ENCODE results near the gene KAZN.

KAZN gene

DNA sequence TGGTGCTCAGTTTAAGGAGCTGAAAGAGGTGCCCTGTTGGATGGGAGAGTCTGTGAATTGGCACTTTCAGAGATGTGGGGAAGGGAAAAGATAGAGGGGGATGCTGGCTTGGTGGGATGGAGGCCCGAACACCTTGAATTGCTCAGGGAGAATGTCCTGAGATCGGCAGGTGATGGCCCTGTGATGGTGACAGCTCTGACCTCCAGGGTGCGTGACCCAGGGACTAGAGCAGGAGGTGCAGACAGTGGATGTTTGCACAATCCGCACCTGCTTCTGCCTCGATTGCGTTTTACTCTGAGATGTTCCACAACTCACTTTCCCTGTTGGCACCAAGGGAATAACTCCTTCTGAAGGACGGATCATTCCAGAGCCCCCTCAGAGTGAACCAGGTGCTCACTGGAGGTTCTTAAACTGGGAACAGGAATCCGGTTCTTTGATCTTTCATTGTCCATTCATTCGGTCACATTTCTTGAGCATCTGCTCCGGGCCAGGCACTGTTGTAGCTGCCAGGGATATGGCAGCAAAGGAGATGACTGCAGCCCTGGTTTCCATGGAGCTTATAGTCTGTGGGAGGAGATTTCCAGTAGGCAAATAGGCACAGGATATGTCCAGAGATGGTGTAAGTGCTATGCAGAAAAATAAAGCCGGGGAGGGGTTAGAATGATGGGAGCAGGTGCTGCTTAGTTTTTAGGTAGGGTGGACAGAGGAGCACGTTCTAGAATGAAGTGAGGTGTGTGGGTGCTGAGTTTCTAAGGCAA is 328.5 kb downstream of the KAZN start:
- no peak for DNase-seq (ENCODE audit: low read depth)
- TF ChIP-seq CTCF (IDR thresholded peaks at IDR 0.05; ENCODE audit: low read depth, low read length, missing control alignments): no peak
- in situ Hi-C loops (cut with HindIII; ENCODE audit: low sequenced_read_pairs): no loop called here
- H3K4me3 ChIP-seq (ENCODE audit: low read depth, low read length): no peak overlapping the region

GRCh38 chr1:14928412-14928811 is 329.9 kb downstream of the KAZN start:
- TF ChIP-seq CTCF (IDR thresholded peaks at IDR 0.05; ENCODE audit: low read depth, low read length, missing control alignments): no peak
- in situ Hi-C loops (cut with HindIII; ENCODE audit: low sequenced_read_pairs): no loop called here
- H3K4me3 ChIP-seq (ENCODE audit: low read depth, low read length): no peak overlapping the region
- DNase-seq (ENCODE audit: low read depth): no peak

- DNase-seq (ENCODE audit: low read depth): peak; percentile 11
- TF ChIP-seq CTCF (IDR thresholded peaks at IDR 0.05; ENCODE audit: low read depth, low read length, missing control alignments): no peak
- no peak overlapping the region for H3K4me3 ChIP-seq (ENCODE audit: low read depth, low read length)
- in situ Hi-C loops (cut with HindIII; ENCODE audit: low sequenced_read_pairs): no loop called here
Observed at GRCh38 chr1:14928886-14929546, 330.5 kb downstream of the KAZN start.

DNA sequence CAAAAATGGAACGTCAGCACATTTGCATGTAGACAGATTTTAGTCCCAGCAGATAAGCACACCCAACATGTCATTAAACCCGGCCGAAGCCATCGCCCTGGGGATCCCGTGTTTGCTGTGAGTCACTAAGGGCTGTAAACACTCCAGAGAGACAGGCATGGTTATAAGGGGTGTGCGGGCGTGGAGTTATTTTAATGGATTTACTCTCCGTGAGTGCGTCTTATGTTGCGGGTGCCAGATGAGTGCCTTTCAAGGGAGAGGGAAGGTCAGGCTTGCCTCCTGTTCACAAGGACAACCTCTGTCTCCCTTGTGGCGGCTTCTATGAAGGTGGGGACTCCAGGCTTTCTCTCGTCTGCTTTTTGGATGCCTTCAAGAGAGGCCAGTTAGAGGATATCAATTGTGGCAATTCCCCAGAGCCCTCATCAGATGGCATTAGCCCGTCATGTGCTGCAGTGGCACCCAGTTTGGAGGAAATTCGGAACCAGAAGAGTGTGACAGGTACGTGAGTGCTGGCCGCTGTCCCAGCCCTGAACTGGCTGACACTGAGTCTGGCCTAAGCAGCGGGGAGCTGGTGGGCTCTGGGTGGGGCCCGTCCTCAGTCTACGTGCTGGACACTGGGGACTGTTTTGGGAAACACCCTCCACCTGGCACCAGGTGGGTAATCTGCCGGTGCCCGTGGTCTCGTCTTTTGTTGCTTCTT is 331.2 kb downstream of the KAZN start:
- in situ Hi-C loops (cut with HindIII; ENCODE audit: low sequenced_read_pairs): no loop called here

DNA sequence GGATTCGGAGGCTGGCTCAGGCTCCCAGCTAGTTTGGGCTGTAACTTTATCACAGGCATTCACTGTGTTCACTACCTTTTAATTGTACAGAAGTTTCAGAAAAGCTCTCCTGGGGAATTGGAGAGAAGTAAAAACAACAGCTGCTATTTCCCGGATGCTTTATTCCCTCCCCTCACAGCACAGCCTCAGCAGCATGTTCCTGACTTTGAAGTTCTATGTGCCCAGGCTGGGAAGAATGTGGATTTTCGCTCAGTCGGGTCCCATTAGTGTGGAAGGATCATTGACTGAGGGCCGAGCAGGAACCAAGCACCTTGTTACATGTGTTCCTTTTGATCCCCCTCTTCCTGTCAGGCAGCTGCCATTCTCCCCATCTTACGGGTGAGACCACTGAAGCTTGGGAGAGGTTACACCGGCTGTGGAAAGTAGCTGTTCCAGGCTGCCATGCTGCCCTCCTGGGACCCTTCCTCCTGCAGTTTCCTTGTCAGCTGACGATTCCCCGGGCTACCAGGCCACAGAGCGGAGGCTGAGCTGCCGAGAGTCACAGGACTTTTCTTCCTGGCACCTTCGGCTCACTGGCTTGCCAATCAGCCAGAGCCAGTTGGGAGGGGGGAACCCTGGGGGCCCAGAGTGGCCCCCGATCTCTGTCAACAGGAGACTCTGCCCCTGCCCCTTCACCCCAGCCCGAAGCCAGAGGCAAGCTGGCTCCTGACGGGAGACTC is 331.9 kb downstream of the KAZN start:
- no peak for TF ChIP-seq CTCF (IDR thresholded peaks at IDR 0.05; ENCODE audit: low read depth, low read length, missing control alignments)
- no peak for DNase-seq (ENCODE audit: low read depth)
- no peak overlapping the region for H3K4me3 ChIP-seq (ENCODE audit: low read depth, low read length)
- in situ Hi-C loops (cut with HindIII; ENCODE audit: low sequenced_read_pairs): no loop called here

More for the DNA sequence above, 331.2 kb downstream of the KAZN start:
- no peak overlapping the region for H3K4me3 ChIP-seq (ENCODE audit: low read depth, low read length)
- no peak for TF ChIP-seq CTCF (IDR thresholded peaks at IDR 0.05; ENCODE audit: low read depth, low read length, missing control alignments)
- peak; percentile 38 for DNase-seq (ENCODE audit: low read depth)

GRCh38 chr1:14932034-14932638 is 333.7 kb downstream of the KAZN start:
- no peak overlapping the region for H3K4me3 ChIP-seq (ENCODE audit: low read depth, low read length)
- DNase-seq (ENCODE audit: low read depth): no peak
- in situ Hi-C loops (cut with HindIII; ENCODE audit: low sequenced_read_pairs): no loop called here
- no peak for TF ChIP-seq CTCF (IDR thresholded peaks at IDR 0.05; ENCODE audit: low read depth, low read length, missing control alignments)

Data from astrocyte of the cerebellum (primary cell).